Mammary epithelial cell (primary cell): Measurements from ENCODE around the gene MAP3K5.

ENCODE experiments used
- CTCF ChIP-seq, 2 donors: IDR thresholded peaks in 1 of 2; conservative IDR thresholded peaks in 1 of 2; 2 replicates each; pipeline ENCODE4 v1.5.1; 2011 to 2012; ENCODE audit warnings: inconsistent platforms in 2 of 2, low read length in 2 of 2, mild to moderate bottlenecking in 2 of 2, control low read depth in 1 of 2, low read depth in 1 of 2; ENCODE audit not compliant: insufficient read depth in 1 of 2; ENCODE audit errors: extremely low read depth in 1 of 2
- EZH2 ChIP-seq: IDR thresholded peaks from 2 replicates; pipeline ENCODE4 v1.6.1; 2012; ENCODE audit warnings: low read length, inconsistent platforms, borderline replicate concordance

GRCh38 chr6:136600818-136601217 lies 191.5 kb downstream of the MAP3K5 start:
- TF ChIP-seq EZH2 (no peak), CTCF (conservative IDR thresholded peaks at IDR 0.05 in 1 of 2, IDR thresholded peaks at IDR 0.05 in 1 of 2; ENCODE audit: extremely low read depth in 1 of 2, insufficient read depth in 1 of 2, low read depth in 1 of 2, low read length in 2 of 2) (no peak)
